GM19025 (cell line): ENCODE data around the gene CPLX1.

Experiments
- ATAC-seq: cut with Tn5 transposase; IDR thresholded peaks from one replicate; pipeline ENCODE4 v1.9.1; 2021; ENCODE audit warnings: mild to moderate bottlenecking, low read depth, moderate library complexity; ENCODE audit not compliant: unreplicated experiment

CPLX1 gene

GRCh38 chr4:825971-826330 lies at the start of gene CPLX1:
CPLX1 (minus strand) TSS chr4:826129; CDS start chr4:824522, 1,607 bp downstream.
- no peak for ATAC-seq

- no peak for ATAC-seq
These were observed 49.3 kb upstream of the CPLX1 start for GRCh38 chr4:874971-875817.

- no peak for ATAC-seq
These were observed 48.1 kb upstream of the CPLX1 start for GRCh38 chr4:874056-874455.

GRCh38 chr4:872241-872981 lies 46.5 kb upstream of the CPLX1 start:
- no peak for ATAC-seq

GRCh38 chr4:871484-871883 lies 45.6 kb upstream of the CPLX1 start:
- no peak for ATAC-seq

- no peak for ATAC-seq
These were observed 45.0 kb upstream of the CPLX1 start for GRCh38 chr4:870951-871350.

- no peak for ATAC-seq
These were observed 43.8 kb upstream of the CPLX1 start for GRCh38 chr4:869776-870175.

GRCh38 chr4:868421-868820 lies 42.5 kb upstream of the CPLX1 start:
- no peak for ATAC-seq

- no peak for ATAC-seq
These were observed 41.8 kb upstream of the CPLX1 start for GRCh38 chr4:867526-868250.

- no peak for ATAC-seq
These were observed 40.9 kb upstream of the CPLX1 start for GRCh38 chr4:866761-867390.

GRCh38 chr4:866068-866760 lies 40.3 kb upstream of the CPLX1 start:
- no peak for ATAC-seq

GRCh38 chr4:865572-865971 lies 39.6 kb upstream of the CPLX1 start:
- ATAC-seq: no peak

- no peak for ATAC-seq
These were observed 39.2 kb upstream of the CPLX1 start for GRCh38 chr4:865121-865465.

- ATAC-seq: no peak
These were observed 38.7 kb upstream of the CPLX1 start for GRCh38 chr4:864456-865120.

GRCh38 chr4:860561-860960 lies 34.6 kb upstream of the CPLX1 start:
- no peak for ATAC-seq

- ATAC-seq: no peak
These were observed 33.6 kb upstream of the CPLX1 start for GRCh38 chr4:859496-859895.

- ATAC-seq: no peak
These were observed 33.0 kb upstream of the CPLX1 start for GRCh38 chr4:858831-859451.

- no peak for ATAC-seq
These were observed 32.1 kb upstream of the CPLX1 start for GRCh38 chr4:858041-858481.

GRCh38 chr4:857461-857860 lies 31.5 kb upstream of the CPLX1 start:
- no peak for ATAC-seq
